HG02870 (cell line): ENCODE data around the gene BEND6.
A peak's percentile ranks its signal among the peaks of the same experiment; 100 is the strongest.
"Not testable (repeated sequence)": the region's sequence is repeated elsewhere in the genome, so short reads cannot be mapped to it uniquely, and the experiment has no call there.

Source experiments
- ATAC-seq: cut with Tn5 transposase; IDR thresholded peaks from one replicate; pipeline ENCODE4 v1.9.1; 2021; ENCODE audit warnings: mild to moderate bottlenecking, moderate library complexity; ENCODE audit not compliant: unreplicated experiment

The BEND6 gene

DNA sequence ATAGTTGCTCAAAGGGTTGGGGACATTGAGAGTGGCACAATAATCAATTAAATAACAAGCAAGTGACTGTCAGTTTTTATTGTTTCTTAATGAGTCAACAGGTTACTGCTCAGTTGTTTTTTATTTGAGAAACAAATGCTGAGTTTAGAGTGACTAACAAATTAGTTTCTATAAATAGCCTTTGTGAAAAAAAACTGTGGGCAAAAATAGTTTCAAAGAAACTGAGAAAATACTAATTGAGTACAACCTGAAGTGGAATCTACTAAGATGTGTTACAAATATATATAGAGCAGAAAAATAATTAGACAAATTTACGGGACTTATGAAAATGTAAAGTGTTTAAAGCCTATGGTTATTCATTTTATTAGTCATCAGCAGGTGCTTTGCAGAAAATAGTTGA is 22.3 kb downstream of the BEND6 start:
- ATAC-seq: no peak

DNA sequence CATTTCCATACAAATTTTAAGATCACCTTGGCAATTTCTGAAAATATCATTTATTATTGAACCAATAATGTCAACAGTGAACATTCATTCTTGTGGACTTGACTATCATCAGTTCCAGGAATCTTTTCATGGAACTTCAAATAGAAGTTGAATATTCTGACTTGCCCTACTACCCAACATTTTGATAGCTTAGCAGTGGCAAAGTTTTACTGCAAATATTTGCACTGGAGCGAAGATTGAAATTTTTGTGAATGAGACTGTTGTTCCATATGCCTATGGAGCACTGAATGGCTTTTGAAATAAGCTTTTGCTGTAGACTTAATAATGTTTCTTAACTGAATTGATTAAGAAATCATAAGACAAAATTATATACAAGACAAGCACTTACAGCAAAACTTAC is 23.6 kb downstream of the BEND6 start:
- ATAC-seq: no peak

DNA sequence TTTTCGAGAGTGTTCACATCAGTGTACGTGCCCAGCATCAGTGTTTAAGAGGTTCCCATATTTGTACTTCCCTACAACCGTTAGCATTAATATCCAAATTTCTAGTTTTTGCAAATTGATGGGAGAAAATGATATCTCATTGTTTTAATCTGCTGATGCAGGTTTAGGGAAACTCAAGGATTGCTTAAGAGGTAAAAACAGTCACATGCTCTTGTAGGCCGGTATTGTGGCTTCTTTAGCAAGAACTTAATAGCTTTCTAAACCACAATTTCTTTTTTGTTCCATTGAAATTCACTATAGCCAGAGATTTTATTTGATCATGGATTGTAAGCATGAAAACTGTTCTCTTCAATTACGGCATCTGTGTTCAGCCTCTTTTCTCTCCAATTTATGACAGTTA is 29.5 kb downstream of the BEND6 start:
- no peak for ATAC-seq

DNA sequence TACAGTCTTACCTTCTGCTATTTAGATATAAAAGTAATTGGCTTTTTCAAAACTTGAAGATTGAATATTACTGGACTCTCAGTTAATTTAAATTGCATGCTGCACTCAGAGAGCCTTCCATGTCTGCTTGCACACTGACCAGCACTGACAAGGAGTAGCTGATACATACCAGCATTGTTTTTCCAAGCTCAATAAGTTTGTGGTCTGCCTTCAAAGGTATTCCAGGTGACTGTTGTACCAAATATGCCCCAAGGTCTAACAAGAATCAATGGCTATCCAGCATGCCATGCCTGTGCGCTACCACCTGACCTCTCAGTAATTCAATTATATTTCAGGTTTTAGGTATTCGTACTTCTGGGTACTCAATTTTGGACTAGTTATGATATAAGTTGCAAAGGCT is 30.0 kb downstream of the BEND6 start:
- no peak for ATAC-seq

- no peak for ATAC-seq
Observed at GRCh38 chr6:56986611-56987010, 31.7 kb downstream of the BEND6 start.

GRCh38 chr6:56988145-56988544 is 33.2 kb downstream of the BEND6 start:
- no peak for ATAC-seq

- ATAC-seq: no peak
Observed at GRCh38 chr6:56992036-56992435, 37.1 kb downstream of the BEND6 start.

- no peak for ATAC-seq
Observed at GRCh38 chr6:56992703-56993102, 37.8 kb downstream of the BEND6 start.

DNA sequence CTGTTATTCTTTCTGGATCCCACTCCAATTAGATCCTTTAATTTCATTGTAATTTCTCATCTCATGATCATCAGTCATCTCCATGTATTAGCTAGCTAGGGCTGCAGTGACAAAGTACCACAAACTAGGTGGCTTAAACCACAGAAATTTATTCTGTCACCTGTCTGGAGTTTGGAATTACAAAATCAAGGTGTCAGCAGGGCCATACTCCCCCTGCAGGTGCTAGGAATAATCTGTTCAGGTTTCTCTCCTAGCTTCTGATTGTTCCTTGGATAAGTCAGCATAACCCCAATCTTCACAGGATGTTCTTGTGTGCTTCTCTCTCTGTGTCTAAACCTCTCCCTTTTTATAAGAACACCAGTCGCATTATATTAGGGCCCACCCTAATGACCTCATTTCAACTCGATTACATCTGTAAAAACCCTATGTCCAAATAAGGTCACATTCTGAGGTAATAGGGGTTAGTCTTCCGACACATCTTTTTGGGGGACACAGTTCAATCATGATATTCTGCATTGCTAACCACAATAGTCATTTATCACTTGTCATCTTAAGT is 40.5 kb downstream of the BEND6 start:
- ATAC-seq: no peak

- ATAC-seq: no peak
Observed at GRCh38 chr6:56996401-56996800, 41.5 kb downstream of the BEND6 start.

GRCh38 chr6:56999049-56999448 is 44.1 kb downstream of the BEND6 start:
- no peak for ATAC-seq

DNA sequence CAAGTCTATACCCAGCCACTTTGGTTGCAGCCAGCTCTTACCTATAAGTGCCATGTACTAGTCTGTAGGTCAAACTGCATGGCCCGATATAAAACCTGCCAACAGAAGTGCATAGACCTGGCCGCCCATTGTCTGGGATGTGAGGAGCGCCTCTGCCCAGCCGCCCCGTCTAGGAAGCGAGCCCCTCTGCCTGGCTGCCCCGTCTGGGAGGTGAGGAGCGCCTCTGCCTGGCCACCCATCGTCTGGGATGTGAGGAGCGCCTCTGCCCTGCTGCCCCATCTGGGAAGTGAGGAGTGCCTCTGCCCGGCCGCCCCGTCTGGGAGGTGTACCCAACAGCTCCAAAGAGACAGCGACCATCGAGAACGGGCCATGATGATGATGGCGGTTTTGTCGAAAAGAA is 44.8 kb downstream of the BEND6 start:
- not testable (repeated sequence) for ATAC-seq

DNA sequence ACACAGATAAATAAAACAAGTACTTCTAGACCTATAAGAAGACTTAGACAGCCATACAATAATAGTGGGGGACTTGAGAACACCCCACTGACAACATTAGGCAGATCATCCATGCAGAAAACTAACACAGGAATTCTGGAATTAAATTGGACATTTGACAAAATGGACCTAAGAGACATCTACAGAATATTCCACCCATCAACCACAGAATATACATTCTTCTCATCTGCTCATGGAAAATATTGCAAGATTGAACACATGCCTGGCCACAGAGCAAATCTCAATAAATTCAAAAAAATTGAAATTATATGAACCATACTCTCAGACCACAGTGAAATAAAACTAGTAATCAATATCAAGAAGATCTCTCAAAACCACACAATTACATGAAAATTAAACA is 47.3 kb downstream of the BEND6 start:
- ATAC-seq: no peak

GRCh38 chr6:57004292-57004691 is 49.4 kb downstream of the BEND6 start:
- no peak for ATAC-seq

DNA sequence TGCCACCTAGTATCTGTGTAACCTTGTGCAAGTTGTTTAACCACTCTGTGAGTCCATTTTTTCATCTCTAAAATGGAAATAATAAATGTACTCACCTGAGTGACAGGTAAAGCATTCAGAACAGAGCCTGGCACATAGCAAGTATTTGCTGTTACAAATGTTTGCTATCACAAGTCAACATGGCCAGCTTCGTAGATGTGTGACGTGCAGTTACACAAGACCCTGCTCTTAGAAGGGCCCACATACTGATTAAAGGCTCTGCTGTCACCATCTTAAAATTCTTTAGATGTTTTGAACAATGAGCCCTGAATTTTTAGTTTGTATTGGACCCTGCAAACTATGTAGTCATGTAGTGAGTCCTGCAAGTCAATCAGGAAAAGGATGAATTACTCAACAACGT is 51.2 kb downstream of the BEND6 start:
- ATAC-seq: no peak

- ATAC-seq: not testable (repeated sequence)
Observed at GRCh38 chr6:57008069-57008468, 53.2 kb downstream of the BEND6 start.

DNA sequence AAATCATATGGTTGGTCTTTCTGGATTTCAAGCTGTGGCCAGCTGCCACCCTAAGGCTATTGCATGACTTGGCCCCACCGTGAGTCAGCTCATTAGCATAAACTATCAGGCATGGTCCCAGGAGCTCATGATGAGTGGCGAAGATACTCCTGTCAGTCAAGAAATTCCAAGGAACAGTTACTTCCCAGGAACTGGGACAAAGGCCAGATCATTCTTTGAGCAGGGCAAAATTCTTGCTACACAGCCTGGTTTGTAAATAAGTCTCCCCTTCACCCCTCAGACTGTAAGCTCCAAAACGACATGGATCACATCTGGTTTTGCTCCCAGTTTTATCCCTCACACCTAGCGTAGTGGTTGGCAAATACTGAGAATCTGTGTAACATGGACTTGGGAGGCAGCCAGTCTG is 58.6 kb downstream of the BEND6 start:
- no peak for ATAC-seq

GRCh38 chr6:57017069-57017468 is 62.2 kb downstream of the BEND6 start:
- no peak for ATAC-seq

- ATAC-seq: no peak
Observed at GRCh38 chr6:57017841-57018240, 62.9 kb downstream of the BEND6 start.

- ATAC-seq: no peak
Observed at GRCh38 chr6:57019434-57019833, 64.5 kb downstream of the BEND6 start.

- ATAC-seq: peak; percentile 78
Observed at GRCh38 chr6:57021086-57021720, 66.3 kb downstream of the BEND6 start.

- no peak for ATAC-seq
Observed at GRCh38 chr6:57024321-57024720, 69.4 kb downstream of the BEND6 start.

DNA sequence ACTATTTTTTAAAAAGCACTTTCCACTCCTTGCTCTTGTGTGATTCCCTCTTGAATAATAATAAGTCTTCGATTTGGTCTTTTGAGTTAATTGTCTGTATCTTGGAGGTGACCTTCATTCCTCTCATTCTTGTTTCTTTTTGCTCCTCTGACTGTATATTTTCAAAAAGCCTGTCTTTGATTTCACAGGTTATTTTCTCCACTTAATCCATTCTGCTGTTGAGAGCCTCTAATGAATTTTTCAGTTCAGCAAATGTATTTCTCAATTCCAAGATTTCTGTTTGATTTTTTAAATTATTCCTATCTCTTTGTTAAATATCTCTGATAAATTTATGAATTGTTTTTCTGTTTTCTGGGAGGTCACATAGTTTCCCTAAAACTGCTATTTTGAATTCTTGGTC is 69.9 kb downstream of the BEND6 start:
- ATAC-seq: no peak
